ENCODE measurements around the gene QSOX2.
"Not testable (repeated sequence)": the region's sequence is repeated elsewhere in the genome, so short reads cannot be mapped to it uniquely, and the experiment has no call there.

QSOX2 gene

DNA sequence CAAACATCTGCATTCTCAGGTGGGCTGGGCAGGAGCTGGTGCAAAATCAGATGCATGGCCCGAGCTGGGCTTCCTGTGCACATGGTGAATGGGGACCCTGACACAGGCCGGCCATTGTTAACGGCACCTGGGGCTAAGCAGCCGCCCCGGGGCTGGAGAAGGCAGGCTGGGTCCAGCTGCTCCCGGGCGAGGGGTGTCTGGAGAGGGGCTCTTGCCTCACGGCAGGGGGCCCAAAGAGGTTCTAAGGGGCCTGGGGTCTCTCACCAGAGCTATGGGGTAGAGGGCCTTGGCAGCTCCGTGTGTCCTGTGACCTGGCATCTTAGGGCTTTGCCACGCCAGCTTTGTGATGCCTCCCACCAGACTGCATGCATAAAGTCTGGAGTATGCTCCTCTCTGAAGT, 5.1 kb upstream of the QSOX2 start:
- no peak for DNase-seq

DNA sequence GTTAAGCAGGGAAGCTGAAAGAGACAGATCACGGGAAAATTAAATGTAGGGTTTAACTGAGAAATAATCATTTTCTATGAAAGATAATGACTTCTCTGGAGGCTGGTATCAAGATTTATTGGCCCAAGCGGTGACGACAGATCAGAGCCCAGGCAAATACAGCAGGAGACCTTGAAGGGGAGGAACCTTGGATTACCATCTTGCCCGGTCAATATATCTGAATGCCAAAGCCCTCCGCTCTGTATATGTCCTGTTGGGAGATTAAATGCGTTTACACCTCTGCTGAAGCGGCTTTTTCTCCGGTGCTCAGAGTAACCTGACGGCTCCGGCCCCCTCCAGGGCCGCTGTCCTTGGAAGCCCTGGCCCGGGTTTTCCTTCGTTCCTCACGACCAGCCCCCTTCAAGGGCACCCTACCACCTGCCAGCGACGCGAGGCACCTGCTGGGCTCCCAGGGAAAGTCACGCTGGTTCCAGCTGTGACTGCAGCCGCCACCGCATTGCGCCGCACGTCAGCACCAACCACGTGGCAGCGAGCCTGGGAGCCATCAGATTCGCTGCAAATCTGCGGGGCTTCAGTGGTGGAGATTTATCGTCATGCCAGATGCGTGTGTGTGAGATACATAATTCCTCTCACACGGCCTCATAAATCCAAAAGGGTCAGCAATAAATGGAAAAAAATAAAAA, 4.4 kb upstream of the QSOX2 start:
- DNase-seq: peak; percentile 89 to 94

DNA sequence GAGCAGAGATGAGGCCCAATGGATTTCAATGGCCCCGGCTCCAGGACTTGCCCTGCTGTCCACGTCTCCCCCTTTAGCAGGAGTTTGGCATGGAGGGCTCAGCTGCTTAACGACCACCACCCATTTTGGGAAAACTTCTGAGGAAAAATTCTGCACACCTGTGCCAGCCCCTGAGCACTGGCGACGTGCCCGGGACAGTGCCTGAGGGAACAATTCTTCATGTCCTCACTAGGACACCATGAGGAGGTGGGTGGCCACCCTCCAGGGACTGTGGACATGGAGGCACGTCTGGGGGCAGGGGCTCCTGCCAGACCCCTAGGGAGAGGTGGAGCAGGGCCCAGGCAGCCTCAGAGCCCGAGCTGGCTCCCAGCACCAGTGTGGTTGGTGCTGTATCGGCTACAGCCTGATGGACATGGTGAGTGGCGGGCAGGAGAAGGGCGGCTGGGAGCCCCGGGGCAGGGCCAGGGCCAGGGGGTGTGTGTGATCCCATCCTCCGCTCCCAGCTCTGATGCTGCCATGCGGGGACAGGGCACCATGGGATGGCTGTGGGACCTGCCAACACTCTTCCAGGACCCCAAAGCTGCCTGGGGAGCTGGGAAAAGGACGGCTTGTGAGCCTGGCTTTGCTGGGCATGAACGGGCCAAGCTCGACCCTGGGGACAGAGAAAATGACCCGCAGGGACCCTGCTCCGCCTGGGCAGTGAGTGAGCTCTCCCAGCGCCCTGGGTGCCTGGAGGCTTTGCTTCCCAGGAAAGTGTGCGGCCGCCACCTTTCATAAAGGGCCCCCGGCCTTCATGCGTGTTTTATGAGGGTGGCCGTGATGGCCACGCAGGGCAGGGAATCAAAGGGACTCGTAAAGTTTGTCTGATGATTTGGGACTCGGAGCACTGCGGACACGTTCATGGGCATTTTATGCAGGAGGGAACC, 3.6 kb upstream of the QSOX2 start:
- no peak for DNase-seq

DNA sequence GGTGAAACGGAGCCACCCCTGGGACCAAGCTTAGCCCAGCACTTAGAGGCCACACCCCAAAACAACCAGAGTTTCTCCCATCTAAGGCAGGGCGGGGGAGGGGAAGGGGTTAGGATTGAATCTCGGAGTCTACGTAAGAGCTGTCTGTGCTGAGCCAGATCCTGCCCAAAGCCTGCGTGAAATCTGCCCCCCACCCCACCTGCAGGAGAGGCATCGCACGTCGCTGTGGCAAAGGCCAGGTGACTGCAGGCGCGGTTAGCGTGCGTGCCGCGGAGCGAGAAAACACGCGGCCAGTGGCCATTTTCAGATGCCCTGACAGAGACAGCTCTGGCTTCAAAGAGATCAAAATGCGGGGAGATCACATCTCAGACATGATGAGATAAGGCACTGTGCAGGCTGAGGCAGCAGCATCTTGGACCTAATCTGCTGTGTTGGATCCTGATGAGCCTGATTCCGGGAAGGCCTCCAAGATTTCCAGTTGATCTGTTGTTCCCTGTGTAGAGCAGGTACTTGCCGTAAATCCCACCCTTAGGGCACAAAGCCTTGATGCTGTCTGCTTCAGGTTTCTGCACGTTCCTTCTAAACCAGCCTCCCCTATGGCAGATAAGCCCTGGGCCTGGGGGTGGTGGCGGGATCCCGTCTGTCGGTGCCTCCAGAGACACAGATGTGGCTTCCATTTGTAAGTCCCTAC, 2.5 kb upstream of the QSOX2 start:
- no peak for DNase-seq

DNA sequence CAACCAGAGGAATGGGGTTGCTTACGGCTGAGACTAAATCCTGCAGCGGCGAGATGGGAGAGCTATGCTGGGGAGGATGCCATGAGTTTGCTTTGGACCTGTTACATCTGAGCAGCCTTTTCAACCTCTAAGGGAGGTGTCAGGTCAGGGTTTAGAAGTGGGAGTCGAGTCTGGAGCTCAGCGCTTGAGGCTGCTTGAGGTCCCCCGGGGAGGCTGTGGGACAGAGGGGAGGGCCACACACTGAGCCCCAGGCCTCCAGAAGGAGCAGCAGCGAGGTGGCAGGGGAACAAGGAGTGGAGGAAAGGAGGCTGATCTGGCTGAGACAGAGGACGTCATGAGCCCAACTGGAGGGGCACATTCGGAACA, 1.9 kb upstream of the QSOX2 start:
- DNase-seq: no peak

DNA sequence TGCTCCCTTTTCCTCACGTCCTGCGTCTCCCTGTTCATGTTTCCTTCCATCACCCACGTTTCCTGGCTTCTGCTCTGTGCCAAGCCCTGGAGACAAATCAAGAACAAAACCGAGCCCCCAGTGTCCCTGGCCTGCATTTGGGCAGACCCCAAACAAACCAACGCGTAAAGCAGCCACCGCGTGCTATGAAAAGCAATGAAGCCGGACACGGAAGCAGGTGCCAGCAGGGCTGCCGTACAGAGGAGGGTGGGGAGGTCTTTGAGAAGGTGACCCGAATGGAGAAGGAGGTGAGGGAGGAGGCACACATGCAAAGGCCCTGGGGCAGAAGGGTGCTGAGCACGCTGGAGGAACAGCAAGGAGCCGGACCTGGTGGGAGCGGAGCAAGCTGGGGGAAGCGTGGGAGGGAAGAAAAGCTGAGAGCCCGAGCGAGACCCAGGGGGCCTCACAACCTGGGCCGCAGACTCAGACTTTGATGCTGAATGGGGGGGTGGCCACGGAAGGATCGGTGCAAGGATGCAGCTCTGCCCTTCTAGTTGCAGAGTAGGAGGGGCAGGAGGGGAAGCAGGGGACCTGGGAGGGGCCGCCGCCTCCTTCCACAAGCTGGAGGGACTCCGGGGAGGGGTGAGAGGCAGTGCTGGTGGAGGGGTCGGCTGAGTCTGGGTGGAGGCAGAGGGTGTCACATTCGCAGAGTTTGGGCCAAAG, 1.4 kb upstream of the QSOX2 start:
- no peak for DNase-seq

DNA sequence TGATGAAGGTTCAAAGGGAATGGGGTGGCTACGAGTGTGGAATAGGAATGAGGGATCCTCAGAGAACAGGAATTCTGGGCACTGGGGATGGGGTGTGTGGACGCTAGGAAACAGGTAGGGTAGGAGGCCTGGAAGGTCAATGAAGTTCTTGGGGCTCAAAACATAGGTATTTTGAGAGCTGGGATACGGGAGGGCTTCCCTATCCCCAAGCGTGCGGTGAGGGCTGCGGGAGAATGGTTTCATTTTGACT, 718 bp downstream of the QSOX2 start:
- no peak for DNase-seq

DNA sequence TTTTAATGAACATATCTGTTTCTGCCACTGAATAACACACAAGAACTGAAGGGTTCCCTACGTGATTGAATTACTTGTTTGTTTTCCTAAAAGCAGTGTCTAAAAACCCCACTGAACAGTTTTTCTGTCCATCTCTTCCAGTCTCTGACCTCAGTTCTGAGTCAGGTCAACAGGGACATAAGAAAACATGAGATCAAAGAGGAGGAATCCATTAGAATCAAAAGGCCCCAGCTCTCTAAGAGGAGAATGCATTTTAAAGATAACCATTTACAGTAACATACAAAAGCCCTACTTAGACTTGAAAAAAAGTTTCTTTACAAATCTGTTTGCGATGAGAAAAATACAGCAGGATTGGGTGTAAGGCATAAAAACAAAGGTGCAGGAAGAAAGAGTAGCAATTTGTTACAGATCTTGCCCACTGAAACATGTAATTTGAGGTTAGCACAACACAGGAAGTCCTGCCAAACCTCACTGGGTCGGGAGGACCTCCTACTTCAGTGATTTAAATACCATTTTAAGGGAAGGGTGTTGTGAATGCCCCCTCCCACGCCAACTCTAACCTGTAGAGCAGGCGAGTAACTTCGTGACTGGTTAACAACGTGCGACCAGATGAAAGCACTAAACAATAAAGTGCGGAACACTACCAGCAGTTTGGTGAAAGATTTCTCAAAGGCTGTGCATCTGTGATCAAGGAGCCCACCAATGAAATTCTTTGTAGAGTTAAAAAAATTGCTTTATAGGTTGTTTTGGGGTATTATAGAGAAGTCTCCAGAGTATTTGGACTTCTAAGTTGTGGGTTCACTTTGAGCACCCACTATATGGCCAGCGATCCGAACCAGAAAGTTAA, 1.3 kb downstream of the QSOX2 start:
- no peak for DNase-seq

DNA sequence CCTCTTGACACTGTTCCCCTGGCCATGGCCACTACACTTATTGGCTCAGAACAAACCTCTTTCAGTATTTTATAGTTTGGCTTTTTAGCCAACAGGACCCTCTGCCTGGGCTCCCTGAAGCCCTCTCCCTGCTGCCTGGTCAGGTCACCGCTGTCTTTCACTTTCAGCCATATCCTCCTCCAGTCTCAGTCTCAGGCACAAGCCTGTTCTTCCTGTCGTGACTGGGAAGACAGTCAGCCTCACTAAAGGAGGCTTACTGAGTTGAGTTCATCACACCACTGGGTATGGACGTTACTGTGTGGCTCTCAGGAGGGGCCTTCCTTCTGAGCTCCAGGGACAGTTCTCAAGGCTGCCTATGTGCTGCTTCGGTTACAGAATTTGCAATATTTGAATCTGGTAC, 2.0 kb downstream of the QSOX2 start:
- no peak for DNase-seq

DNA sequence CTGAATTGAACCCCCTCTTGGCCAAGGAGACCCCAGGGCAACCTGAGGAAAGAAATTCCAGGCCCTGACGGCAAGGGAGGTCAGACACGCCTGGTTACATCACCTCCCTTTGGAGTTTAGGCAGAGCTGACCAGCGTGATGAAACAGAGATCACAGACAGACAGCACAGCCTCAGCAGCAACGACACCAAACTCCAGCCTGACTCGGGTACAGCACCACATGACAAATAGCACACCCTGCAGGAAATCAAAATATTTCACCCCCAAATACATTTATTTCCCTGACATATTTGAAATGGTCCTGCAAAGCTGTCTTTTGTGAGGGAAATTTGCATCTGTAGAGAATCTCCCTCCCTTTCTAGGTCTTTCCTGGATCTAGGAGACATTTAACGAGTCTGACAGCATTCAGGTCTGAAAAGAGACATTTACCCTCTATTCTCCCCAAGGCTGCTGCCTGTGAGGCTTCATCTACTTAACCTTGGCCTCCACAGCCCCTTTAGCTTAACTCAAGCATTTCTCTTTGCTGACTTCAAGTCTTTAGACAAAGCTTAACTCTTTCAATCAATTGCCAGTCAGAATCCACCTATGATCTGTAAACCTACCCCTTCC, 2.6 kb downstream of the QSOX2 start:
- DNase-seq: no peak

DNA sequence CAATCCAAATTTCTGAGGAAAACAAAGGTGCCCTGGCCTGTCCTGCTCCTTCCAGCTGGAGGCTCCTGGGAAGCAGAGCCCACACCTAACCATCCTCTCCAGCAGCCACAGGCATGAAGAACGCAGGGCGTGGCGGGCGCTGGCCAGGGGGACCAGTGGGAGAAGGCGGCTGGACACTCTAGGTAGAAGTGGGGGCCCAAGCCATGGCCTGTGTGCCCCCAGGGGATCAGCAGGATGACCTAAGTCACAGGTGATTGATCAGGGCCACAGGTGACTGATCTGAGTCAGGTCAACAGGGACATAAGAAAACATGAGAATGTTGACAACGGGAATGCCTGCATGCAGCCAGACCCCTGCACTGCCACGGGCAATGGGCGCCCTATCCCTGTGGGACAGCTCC, 3.4 kb downstream of the QSOX2 start:
- no peak for DNase-seq

DNA sequence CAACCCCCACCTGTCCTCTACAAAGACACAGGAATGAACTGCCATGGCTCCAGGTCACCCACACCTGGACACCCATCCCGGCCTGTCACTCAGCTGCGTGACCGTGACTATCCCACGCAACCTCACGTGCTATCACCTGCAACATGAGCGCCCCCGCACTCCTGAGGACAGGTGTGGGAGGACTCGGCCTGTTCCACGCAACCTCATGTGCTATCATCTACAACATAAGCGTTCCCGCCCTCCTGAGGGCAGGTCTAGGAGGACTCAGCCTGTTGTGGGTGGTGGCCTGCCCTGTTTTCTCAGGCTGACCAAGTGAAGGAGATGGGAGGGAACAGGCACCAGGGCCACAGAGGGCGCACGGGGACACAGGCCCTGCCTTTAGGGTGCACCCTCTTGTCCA, 4.1 kb downstream of the QSOX2 start:
- no peak for DNase-seq

DNA sequence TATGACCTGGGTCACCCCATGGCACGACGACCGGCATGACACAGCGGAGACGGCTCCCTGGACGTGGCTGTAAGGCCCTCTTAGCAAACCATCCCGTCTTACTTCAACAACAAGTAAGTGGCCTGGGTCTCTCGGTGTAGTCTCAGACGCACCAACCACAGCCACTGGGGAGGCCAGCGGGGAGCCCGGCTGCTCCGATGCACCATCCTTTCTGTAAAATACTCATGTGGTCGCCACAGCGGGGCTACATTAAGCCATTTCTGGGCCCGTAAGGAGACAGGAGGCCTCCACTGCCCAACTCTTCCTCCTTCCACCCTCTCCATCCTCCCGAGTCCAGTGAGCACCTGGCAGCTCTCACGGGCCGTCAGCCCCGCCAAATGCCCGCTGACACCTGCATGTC, 4.7 kb downstream of the QSOX2 start:
- DNase-seq: no peak

DNA sequence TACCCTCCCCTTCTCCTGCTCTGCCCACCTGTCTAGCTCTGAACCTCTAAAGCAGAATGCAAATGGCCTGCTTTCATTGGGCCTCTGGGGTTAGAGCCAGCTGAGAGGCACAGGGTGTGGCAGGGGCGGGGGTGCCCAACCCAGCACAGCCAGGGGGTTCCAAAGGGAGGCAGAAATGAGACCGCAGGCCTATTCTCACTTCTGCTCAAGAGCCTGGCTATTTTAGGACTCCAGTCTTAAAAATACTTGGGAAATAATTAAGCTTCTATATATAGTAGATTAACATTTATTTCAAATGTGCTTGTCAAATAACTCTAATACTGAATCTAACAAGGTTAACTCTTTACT, 5.7 kb downstream of the QSOX2 start:
- peak in 1 of 2 experiments; percentile 64 for DNase-seq

DNA sequence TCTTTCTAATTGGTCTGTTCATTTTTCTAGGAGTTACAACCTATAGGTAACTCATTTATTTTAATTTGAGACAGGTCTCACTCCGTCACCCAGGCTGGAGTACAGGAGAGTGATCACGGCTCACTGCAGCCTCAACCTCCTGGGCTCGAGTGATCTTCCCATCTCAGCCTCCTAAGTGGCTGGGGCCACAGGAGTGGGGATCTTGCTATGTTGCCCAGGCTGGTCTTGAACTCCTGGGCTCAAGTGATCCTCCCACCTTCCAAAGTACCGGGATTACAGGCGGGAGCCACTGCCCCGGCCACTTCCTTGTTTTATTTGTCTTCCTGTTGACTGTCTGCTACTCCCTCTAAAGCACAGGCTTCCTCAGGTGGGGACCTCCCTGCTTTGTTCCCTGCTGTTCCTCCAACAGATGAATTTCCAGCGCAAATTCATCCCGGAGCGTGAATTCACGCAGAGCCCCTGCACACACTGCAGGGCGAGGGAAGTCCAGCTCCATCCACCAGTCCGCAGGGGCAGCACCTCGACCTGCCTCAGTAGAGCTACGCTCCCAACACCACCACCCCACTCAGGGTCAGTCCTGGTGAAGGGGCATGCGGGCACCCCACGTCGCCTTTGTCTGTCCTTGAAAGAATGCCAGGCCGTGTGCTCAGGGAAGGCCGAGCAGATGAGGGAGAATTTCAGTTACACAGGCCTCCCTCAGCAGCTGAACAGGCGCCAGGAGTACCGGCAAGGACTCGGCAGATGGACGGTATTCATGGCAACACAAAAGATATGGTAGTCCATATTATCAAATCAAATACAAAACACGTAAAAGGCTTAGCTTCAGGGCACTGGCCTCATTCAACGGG, 6.3 kb downstream of the QSOX2 start:
- DNase-seq: peak in 1 of 2 experiments; percentile 64

DNA sequence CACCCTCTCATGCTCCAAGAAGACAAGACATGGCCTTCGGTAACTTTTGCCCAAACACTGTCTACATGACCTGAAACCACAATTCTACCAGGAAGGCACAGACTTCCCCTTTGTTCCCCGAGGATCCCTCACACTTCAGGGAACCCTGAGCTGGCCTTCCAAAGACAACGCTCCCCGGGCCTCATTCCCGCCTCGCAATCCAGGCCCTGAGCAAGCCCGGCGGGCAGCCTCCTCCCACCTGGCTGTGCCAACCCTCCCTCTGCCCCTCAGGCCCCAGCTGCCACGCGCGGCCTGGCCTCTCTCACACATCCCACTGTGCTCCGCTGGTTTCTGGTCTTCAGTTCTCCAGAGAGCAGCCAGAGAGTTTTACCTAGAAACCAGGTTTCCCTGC, 7.3 kb downstream of the QSOX2 start:
- DNase-seq: no peak

DNA sequence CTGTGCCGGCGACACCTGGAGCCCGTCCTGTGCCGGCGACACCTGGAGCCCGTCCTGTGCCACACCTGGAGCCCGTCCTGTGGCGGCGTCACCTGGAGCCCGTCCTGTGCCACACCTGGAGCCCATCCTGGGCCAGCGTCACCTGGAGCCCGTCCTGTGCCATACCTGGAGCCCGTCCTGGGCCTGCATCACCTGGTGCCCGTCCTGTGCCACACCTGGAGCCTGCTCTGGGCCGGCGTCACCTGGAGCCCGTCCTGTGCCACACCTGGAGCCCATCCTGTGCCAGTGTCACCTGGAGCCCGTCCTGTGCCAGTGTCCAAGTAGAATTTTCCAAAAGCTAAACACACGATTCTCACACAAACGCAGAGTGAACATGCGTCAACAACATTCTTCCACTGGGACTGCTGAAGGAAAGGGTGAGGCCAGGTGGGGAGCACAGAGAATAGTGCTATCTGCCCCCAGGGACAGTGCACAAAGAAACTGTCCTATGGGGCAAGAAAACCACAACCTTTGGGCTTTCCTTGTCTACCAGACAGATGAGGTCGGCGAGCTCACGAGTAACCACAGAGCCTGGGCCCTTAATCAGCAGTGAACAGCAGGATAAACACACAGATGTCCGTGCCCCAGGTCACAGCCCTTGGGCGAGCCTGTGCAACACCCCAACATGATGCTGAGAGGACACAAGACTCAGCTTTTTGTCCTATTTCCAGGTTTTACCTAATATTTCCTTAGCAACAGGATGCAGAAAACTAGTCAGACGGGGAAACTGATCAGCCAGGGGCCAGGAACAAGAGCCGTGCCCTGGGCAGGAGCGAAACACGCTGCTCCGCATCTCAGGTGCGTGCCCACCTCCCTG, 7.9 kb downstream of the QSOX2 start:
- no peak for DNase-seq

DNA sequence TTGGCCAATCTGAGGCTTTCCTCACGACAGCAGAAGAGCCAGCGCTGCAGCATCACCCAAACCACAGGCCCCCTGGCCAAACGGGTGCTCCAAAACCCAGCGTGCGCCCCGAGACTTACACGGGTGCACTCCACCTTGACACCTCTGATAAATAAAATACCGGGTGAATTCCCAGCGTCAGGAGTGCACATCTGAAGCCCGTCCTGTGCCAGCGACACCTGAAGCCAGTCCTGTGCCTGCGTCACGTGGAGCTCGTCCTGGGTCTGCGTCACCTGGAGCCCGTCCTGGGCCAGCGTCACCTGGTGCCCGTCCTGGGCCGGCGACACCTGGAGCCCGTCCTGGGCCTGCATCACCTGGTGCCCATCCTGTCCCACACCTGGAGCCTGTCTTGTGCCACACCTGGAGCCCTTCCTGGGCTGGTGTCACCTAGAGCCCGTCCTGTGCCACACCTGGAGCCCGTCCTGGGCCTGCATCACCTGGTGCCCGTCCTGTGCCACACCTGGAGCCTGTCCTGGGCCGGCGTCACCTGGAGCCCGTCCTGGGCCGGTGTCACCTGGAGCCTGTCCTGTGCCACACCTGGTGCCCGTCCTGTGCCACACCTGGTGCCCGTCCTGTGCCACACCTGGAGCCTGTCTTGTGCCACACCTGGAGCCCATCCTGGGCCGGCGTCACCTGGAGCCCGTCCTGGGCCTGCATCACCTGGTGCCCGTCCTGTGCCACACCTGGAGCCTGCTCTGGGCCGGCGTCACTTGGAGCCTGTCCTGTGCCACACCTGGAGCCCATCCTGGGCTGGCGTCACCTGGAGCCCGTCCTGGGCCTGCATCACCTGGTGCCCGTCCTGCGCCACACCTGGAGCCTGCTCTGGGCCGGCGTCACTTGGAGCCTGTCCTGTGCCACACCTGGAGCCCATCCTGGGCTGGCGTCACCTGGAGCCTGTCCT, 8.9 kb downstream of the QSOX2 start:
- not testable (repeated sequence) for DNase-seq
